ENCODE measurements around the gene DDX17.

Gene DDX17

GRCh38 chr22:38519453-38520250 lies 13.5 kb upstream of the DDX17 start:
- Histone ChIP-seq H3K4ac (ENCODE audit: low read length) (no peak overlapping the region), H3K14ac (ENCODE audit: low read length) (no peak overlapping the region), H3K18ac (ENCODE audit: low read length) (no peak overlapping the region), H3K9me3 (replicated peaks in 1 of 2; ENCODE audit: control insufficient read depth in 2 of 2, insufficient read depth in 1 of 2, low read depth in 1 of 2, low read length in 2 of 2) (no peaks in the 10 kb centered on the region), H3K4me2 (ENCODE audit: insufficient read depth, low read length, poor library complexity, severe bottlenecking) (no peak overlapping the region), H2AK5ac (ENCODE audit: low read depth, low read length) (no peak overlapping the region), H3K27me3 (ENCODE audit: control insufficient read depth in 3 of 3, insufficient read depth in 3 of 3, low read depth in 1 of 3, low read length in 3 of 3) (peaks cover 0 to 5% (median 0%) of the 10 kb centered on the region in 3 experiments), H3K4me1 (ENCODE audit: control insufficient read depth in 2 of 2, insufficient read depth in 1 of 2, low read depth in 1 of 2, low read length in 2 of 2) (no peaks in the 10 kb centered on the region), H3K36me3 (replicated peaks in 1 of 2; ENCODE audit: control insufficient read depth in 2 of 2, insufficient read depth in 2 of 2, low read length in 2 of 2) (no peaks in the 10 kb centered on the region), H3K23ac (ENCODE audit: low read depth, low read length, poor library complexity) (no peak overlapping the region), H2BK15ac (ENCODE audit: low read length) (no peak overlapping the region), H2BK120ac (ENCODE audit: low read depth, low read length) (no peak overlapping the region), H3K27ac (replicated peaks; ENCODE audit: low read length) (no peak overlapping the region), H2AFZ (ENCODE audit: low read length) (no peak overlapping the region), H2BK5ac (ENCODE audit: low read length) (no peak overlapping the region), H3K4me3 (ENCODE audit: low read length in 2 of 2) (no peak overlapping the region), H2BK12ac (ENCODE audit: low read length) (no peak overlapping the region), H4K8ac (ENCODE audit: low read depth, low read length) (no peak overlapping the region), H4K91ac (ENCODE audit: low read depth, low read length, poor library complexity) (no peak overlapping the region), H3K9ac (ENCODE audit: low read depth, low read length, poor library complexity) (no peak overlapping the region), H3K79me1 (ENCODE audit: low read depth, low read length) (no peaks in the 10 kb centered on the region)
- no peak for DNase-seq (ENCODE audit: low spot score)
- WGBS, 2 donors (ENCODE audit: extremely low coverage in 2 of 2, insufficient read length in 2 of 2, insufficient replicate concordance in 1 of 2): no CpG with 5 or more reads among the region's 2 CpGs

GRCh38 chr22:38518620-38519019 lies 12.5 kb upstream of the DDX17 start:
- H2BK120ac ChIP-seq (ENCODE audit: low read depth, low read length): no peak overlapping the region
- no peaks in the 10 kb centered on the region for H3K79me1 ChIP-seq (ENCODE audit: low read depth, low read length)
- H2AK5ac ChIP-seq (ENCODE audit: low read depth, low read length): no peak overlapping the region
- no CpG with 5 or more reads among the region's 4 CpGs for WGBS, 2 donors (ENCODE audit: extremely low coverage in 2 of 2, insufficient read length in 2 of 2, insufficient replicate concordance in 1 of 2)
- H3K27ac ChIP-seq (replicated peaks; ENCODE audit: low read length): no peak overlapping the region
- H3K9ac ChIP-seq (ENCODE audit: low read depth, low read length, poor library complexity): no peak overlapping the region
- no peak overlapping the region for H3K4me3 ChIP-seq (ENCODE audit: low read length in 2 of 2)
- no peak overlapping the region for H2BK12ac ChIP-seq (ENCODE audit: low read length)
- H3K36me3 ChIP-seq (replicated peaks in 1 of 2; ENCODE audit: control insufficient read depth in 2 of 2, insufficient read depth in 2 of 2, low read length in 2 of 2): no peaks in the 10 kb centered on the region
- H3K9me3 ChIP-seq (replicated peaks in 1 of 2; ENCODE audit: control insufficient read depth in 2 of 2, insufficient read depth in 1 of 2, low read depth in 1 of 2, low read length in 2 of 2): no peaks in the 10 kb centered on the region
- H3K27me3 ChIP-seq (ENCODE audit: control insufficient read depth in 3 of 3, insufficient read depth in 3 of 3, low read depth in 1 of 3, low read length in 3 of 3): peaks cover 0 to 5% (median 0%) of the 10 kb centered on the region in 3 experiments
- H4K8ac ChIP-seq (ENCODE audit: low read depth, low read length): no peak overlapping the region
- H4K91ac ChIP-seq (ENCODE audit: low read depth, low read length, poor library complexity): no peak overlapping the region
- no peaks in the 10 kb centered on the region for H3K4me1 ChIP-seq (ENCODE audit: control insufficient read depth in 2 of 2, insufficient read depth in 1 of 2, low read depth in 1 of 2, low read length in 2 of 2)
- no peak overlapping the region for H2BK5ac ChIP-seq (ENCODE audit: low read length)
- H3K14ac ChIP-seq (ENCODE audit: low read length): no peak overlapping the region
- H3K18ac ChIP-seq (ENCODE audit: low read length): no peak overlapping the region
- H3K4ac ChIP-seq (ENCODE audit: low read length): no peak overlapping the region
- H2AFZ ChIP-seq (ENCODE audit: low read length): no peak overlapping the region
- H3K4me2 ChIP-seq (ENCODE audit: insufficient read depth, low read length, poor library complexity, severe bottlenecking): no peak overlapping the region
- H3K23ac ChIP-seq (ENCODE audit: low read depth, low read length, poor library complexity): no peak overlapping the region
- no peak overlapping the region for H2BK15ac ChIP-seq (ENCODE audit: low read length)
- DNase-seq (ENCODE audit: low spot score): no peak

GRCh38 chr22:38513063-38513462 lies 7.0 kb upstream of the DDX17 start:
- Histone ChIP-seq H3K79me1 (ENCODE audit: low read depth, low read length) (no peaks in the 10 kb centered on the region), H2AFZ (ENCODE audit: low read length) (no peak overlapping the region), H2BK12ac (ENCODE audit: low read length) (no peak overlapping the region), H3K27me3 (ENCODE audit: control insufficient read depth in 3 of 3, insufficient read depth in 3 of 3, low read depth in 1 of 3, low read length in 3 of 3) (no peaks in the 10 kb centered on the region), H4K8ac (ENCODE audit: low read depth, low read length) (no peak overlapping the region), H3K4ac (ENCODE audit: low read length) (no peak overlapping the region), H2BK120ac (ENCODE audit: low read depth, low read length) (no peak overlapping the region), H3K23ac (ENCODE audit: low read depth, low read length, poor library complexity) (no peak overlapping the region), H2AK5ac (ENCODE audit: low read depth, low read length) (no peak overlapping the region), H3K9me3 (replicated peaks in 1 of 2; ENCODE audit: control insufficient read depth in 2 of 2, insufficient read depth in 1 of 2, low read depth in 1 of 2, low read length in 2 of 2) (no peaks in the 10 kb centered on the region), H2BK15ac (ENCODE audit: low read length) (no peak overlapping the region), H3K4me2 (ENCODE audit: insufficient read depth, low read length, poor library complexity, severe bottlenecking) (no peak overlapping the region), H3K36me3 (replicated peaks in 1 of 2; ENCODE audit: control insufficient read depth in 2 of 2, insufficient read depth in 2 of 2, low read length in 2 of 2) (no peaks in the 10 kb centered on the region), H3K4me1 (ENCODE audit: control insufficient read depth in 2 of 2, insufficient read depth in 1 of 2, low read depth in 1 of 2, low read length in 2 of 2) (no peaks in the 10 kb centered on the region), H4K91ac (ENCODE audit: low read depth, low read length, poor library complexity) (no peak overlapping the region), H3K14ac (ENCODE audit: low read length) (no peak overlapping the region), H3K4me3 (ENCODE audit: low read length in 2 of 2) (no peak overlapping the region), H2BK5ac (ENCODE audit: low read length) (no peak overlapping the region), H3K27ac (replicated peaks; ENCODE audit: low read length) (no peak overlapping the region), H3K18ac (ENCODE audit: low read length) (no peak overlapping the region), H3K9ac (ENCODE audit: low read depth, low read length, poor library complexity) (no peak overlapping the region)
- no CpG with 5 or more reads among the region's 1 CpG for WGBS, 2 donors (ENCODE audit: extremely low coverage in 2 of 2, insufficient read length in 2 of 2, insufficient replicate concordance in 1 of 2)
- no peak for DNase-seq (ENCODE audit: low spot score)

- Histone ChIP-seq H3K23ac (ENCODE audit: low read depth, low read length, poor library complexity) (no peak overlapping the region), H3K36me3 (replicated peaks in 1 of 2; ENCODE audit: control insufficient read depth in 2 of 2, insufficient read depth in 2 of 2, low read length in 2 of 2) (no peaks in the 10 kb centered on the region), H4K91ac (ENCODE audit: low read depth, low read length, poor library complexity) (no peak overlapping the region), H3K14ac (ENCODE audit: low read length) (no peak overlapping the region), H4K8ac (ENCODE audit: low read depth, low read length) (no peak overlapping the region), H2BK15ac (ENCODE audit: low read length) (no peak overlapping the region), H3K4ac (ENCODE audit: low read length) (no peak overlapping the region), H2AK5ac (ENCODE audit: low read depth, low read length) (no peak overlapping the region), H3K27me3 (ENCODE audit: control insufficient read depth in 3 of 3, insufficient read depth in 3 of 3, low read depth in 1 of 3, low read length in 3 of 3) (no peaks in the 10 kb centered on the region), H2AFZ (ENCODE audit: low read length) (no peak overlapping the region), H2BK12ac (ENCODE audit: low read length) (no peak overlapping the region), H3K9me3 (replicated peaks in 1 of 2; ENCODE audit: control insufficient read depth in 2 of 2, insufficient read depth in 1 of 2, low read depth in 1 of 2, low read length in 2 of 2) (no peaks in the 10 kb centered on the region), H3K18ac (ENCODE audit: low read length) (no peak overlapping the region), H3K4me3 (ENCODE audit: low read length in 2 of 2) (no peak overlapping the region), H3K4me2 (ENCODE audit: insufficient read depth, low read length, poor library complexity, severe bottlenecking) (no peak overlapping the region), H2BK120ac (ENCODE audit: low read depth, low read length) (no peak overlapping the region), H3K27ac (replicated peaks; ENCODE audit: low read length) (no peak overlapping the region), H3K79me1 (ENCODE audit: low read depth, low read length) (peaks cover 3% of the 10 kb centered on the region), H3K9ac (ENCODE audit: low read depth, low read length, poor library complexity) (no peak overlapping the region), H3K4me1 (ENCODE audit: control insufficient read depth in 2 of 2, insufficient read depth in 1 of 2, low read depth in 1 of 2, low read length in 2 of 2) (peaks cover 3 to 6% of the 10 kb centered on the region in 2 donors), H2BK5ac (ENCODE audit: low read length) (no peak overlapping the region)
- WGBS, 2 donors (ENCODE audit: extremely low coverage in 2 of 2, insufficient read length in 2 of 2, insufficient replicate concordance in 1 of 2): no CpG with 5 or more reads among the region's 5 CpGs
- no peak for DNase-seq (ENCODE audit: low spot score)
Observed at GRCh38 chr22:38510416-38510970, 4.4 kb upstream of the DDX17 start.

Measured in neuronal stem cell (in vitro differentiated cells).